ENCODE measurements around the gene ITPKB.
A peak's percentile ranks its signal among the peaks of the same experiment; 100 is the strongest.

Gene ITPKB

DNA sequence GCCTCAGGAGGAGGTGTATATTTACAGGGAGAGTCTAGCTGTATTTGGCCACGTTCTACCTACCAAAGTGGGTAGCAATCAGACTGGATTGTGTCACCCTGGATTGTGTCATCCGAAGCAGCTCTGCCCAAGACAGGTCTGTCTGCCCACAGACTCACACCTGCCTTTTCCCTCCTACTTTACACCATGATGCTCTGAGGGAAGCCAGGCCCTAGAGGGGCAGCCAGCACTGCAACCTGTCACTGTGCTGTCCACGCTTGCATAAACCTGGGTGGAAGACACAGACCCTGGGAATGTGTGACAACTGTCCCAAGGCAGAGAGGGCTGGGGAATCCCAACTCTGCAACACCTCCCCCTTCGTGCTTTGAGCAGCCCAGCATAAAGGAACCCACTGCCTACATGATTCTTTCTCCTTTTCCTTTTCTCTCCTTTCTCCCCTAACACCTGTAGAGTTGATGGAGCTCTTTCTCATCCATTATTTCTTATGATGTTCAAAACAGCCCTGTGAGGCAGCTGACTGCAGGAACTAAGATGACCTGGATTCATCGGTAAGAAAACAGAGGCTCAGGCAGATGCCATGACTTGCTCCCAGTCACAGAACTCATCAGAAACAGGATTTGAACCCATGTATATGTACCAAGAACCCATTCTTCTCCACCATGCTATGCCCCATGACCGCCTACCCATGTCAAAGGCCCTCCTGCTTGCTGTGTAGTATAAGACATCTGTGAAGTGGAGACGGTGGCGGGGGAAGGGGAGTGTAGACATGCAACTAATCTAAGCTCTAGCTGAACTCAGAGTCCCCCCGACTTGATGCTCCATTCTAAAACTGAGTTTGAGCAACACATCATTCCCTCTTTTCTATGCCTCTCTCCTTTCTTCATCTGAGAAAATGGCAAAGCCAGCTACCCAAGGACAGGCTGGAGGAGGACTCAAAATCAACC lies 55.9 kb downstream of the ITPKB start:
- DNase-seq = peak; percentile 42

DNA sequence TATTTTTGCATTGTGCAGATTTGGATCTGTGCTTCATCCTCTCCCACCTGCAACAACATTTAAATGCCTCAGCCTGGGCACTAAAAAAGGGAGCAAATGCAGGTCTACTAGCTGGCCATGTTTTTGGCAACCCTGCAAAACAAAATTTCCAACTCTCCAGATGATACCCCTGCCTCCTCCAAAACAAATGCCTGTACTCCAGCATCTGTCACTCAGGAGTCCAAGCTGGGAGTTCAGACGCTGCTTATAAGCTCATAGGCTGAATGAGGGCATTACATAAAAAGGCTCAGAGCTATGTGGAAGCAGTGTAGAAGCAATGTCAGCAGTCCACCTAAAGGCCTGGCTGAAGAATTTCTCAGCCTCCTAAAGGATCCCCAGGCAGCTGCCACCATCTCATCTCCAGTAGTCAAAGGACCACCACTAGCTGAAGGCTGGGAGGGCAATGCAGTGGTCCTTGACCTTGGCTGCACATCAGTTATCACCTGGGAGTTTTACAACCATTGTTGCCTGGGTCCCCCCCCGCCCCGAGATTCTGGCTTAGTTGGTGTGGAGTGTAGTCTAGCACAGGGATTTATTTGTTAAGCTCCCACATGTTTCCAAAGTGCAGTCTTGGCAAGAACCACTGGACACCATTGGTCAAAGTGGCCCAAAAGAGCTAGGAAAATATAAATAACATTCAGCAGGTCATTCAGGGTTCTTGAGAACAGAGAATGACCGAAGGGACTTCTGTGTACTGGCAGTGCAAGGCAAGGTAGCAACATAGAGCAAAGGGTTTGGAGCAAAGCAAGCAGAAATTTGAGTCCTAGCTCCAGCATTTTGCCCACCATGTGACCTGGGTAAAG lies 57.2 kb downstream of the ITPKB start:
- DNase-seq = no peak

- no peak for DNase-seq
Observed at GRCh38 chr1:226680653-226681052, 58.4 kb downstream of the ITPKB start.

- peak; percentile 80 for DNase-seq
Observed at GRCh38 chr1:226679853-226680516, 59.1 kb downstream of the ITPKB start.

DNA sequence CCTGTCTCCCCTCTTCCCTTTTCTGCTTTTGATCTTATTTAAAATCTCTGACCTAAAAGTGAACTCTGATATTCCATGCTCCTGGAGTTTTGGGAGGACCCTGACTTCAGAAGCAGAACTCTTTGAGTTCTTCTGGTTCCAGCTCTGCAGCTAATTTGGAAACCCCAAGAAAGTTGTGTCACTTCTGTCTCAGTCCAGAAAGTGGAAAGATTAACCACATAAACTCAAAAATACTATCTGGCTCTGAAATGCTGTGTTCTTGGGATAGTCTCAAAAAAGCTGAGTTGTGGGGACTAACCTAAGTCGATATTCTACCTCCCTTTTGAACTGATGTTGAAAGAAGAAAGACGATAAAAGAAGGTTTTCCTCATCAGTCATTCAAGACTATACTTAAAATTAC lies 59.8 kb downstream of the ITPKB start:
- DNase-seq = peak; percentile 22

DNA sequence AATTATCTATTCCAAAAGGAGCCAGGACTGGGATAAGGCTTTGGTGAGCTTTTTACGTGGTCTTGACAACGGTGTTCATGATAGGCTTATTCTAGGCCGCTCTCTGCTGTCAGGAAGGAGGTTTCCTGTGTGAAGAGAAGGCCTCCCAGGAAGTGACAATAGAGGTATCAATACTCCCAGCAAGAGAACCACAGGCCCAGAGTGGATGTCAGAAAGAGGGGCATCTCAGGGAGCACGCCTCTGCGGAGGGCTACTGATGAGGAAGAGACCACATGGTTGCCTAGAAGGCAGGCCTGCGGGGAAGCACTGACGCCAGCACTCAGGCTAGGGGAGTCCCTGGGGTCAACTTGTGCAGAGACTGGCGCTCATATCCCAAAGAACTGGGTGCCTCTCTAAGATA lies 60.4 kb downstream of the ITPKB start:
- peak; percentile 56 for DNase-seq

DNA sequence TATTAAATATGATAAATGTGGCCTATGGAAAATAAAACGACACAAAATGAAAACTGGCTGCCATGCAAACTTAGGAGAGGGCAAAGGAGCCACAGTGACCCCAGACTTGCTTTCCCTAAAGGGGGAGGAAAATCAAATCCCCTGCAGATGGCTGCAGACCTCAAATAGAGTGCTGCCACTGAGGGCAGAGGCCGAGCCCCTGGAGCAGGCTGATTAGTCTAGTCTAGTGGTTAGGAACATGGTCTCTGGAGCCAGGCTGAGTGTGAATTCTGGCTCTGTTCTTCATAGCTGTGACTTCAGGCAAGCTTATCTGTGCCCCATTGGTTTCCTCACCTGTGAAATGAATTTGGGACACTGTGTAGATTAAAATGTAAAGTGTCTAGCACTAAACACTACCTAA lies 60.8 kb downstream of the ITPKB start:
- no peak for DNase-seq

DNA sequence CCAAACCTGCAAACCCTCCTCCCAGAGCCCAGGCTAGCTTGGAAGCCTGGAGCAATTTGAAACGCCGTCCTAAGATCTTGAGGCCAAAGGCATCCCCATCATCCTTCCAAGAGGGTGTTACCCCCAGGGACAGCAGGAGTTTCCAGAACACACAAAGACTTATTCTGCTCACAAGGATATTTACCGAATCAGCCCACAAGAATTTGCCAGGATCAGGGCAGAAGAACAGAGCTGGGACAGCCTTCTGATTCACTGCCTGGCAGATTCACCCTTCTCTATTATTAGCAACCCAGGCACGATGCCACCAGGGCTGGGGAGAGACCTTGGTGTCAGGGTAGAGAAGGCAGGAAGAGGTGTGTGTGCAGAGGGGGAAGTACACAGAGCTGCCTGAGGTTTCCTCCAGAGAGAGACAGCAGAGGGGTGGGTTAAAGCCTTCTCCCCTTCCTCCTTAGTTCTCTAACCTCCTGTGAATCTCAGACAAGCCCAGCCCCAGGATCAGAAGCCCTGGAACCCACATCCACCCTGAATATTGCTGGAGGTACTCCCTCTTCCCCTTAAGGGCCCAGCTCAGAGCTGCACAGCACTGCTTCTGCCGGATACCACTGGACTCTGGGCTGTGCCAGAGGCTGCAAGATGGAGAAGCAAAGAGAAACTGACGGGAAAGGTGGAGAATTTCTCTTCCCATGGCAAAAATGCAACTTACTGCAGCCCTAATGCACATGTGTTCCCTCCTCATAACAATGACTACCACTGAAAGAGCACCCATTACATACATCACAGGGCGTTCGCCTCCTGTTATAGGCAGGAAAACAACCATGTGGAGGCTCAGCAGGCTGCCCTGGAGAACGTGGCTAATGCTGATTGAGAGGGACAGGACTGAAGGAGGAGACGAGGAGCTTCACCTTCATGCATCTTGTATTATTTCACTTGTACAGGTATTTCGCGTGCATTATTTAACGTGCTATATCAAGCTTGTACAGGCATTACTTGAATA lies 61.8 kb downstream of the ITPKB start:
- peak; percentile 82 for DNase-seq

DNA sequence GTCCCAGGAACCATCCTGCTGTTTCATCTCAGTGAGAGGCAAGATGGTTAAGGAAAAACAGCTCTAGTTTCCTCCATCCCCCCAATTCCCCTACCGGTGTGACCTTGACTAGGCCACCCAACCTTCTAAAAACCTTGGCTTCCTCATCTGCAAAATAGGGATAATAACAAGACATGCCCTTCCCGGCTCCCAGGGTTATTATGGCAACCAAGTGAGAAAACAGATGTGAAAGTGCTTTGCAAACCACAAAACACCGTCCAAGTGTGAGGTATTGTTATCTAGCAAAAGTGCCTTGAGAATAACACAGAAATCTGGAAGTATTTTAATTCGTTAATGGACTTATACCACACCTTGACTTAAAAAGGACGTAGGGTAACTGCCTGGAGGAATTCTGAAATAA lies 62.7 kb downstream of the ITPKB start:
- peak; percentile 33 for DNase-seq

GRCh38 chr1:226675715-226676357 lies 63.2 kb downstream of the ITPKB start:
- DNase-seq = peak; percentile 39

- DNase-seq = peak; percentile 87
Observed at GRCh38 chr1:226674892-226675714, 64.0 kb downstream of the ITPKB start.

DNA sequence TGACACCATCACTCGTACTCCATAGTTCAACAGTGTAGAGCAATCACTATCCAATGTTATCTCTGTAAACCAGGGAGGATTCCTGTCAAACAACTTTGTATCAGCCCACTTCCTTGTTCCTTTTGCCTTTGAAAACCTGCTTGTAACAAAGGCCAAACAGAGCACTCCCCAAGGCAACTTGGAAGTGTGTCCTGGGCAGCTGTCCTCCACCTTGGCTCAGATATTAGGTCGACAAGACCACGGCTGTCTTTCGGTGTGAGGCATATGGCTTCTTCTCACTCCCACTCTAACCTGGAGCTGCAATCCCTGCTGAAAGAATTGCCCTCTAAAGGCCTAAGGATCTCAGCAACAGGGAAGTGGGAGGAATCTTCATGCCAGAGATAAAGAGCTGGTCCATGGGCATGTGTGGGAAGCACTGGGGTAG lies 66.7 kb downstream of the ITPKB start:
- DNase-seq = no peak

GRCh38 chr1:226671277-226671676 lies 67.8 kb downstream of the ITPKB start:
- DNase-seq = no peak

- no peak for DNase-seq
Observed at GRCh38 chr1:226670073-226670472, 69.0 kb downstream of the ITPKB start.

DNA sequence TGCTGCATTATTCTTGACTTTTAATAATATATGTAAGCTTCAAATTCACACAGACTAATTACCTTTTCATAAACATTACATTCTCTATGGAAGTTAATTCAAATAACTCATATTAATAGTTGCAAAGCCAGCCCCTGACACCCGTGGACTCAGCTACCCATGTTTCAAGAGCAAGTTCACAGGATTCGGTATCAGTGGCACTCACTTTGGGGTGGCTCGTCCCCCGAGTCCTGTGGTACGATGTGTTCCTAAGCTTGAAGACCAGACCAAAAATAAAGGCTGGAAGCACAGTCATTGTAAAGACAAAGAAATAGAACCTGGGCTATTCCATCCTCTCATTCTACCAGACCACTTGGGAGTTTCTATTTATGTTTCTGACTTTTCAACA lies 70.9 kb downstream of the ITPKB start:
- DNase-seq = no peak

- no peak for DNase-seq
Observed at GRCh38 chr1:226666692-226667091, 72.4 kb downstream of the ITPKB start.

DNA sequence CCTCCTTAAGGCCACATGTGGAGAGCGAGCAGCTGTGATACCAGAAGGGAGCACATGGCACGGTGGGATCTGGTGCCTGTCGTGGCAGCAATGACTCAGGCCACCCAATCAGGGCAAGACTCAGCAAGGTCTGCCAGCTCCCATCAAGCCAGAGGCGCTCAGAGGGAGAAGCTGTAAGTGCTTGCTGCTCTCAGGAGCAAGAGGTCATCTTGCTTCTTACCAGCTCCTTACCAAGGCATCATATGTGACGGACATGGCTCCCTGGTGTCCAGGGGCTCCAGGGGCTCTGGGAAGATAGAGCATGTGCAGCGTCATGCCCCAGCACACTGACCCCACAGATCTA lies 72.9 kb downstream of the ITPKB start:
- DNase-seq = no peak

- no peak for DNase-seq
Observed at GRCh38 chr1:226665505-226666163, 73.4 kb downstream of the ITPKB start.

- no peak for DNase-seq
Observed at GRCh38 chr1:226664413-226665101, 74.5 kb downstream of the ITPKB start.

GRCh38 chr1:226663327-226663704 lies 75.8 kb downstream of the ITPKB start:
- no peak for DNase-seq
